K562 (cell line): ENCODE data around the gene GVQW3. TPM values are rescaled to one million over a fixed set of nuclear protein-coding genes. Genes with fewer than 3 reads are reported as not detected.

ENCODE experiments used
- DDX20 ChIP-seq: fragments of 450-650 bp; IDR thresholded peaks from 2 replicates; pipeline ENCODE4 v1.6.1; 2016; ENCODE audit warnings: missing genetic modification characterization, low read depth, mild to moderate bottlenecking, missing compliant biosample characterization, moderate library complexity
- EGR1 ChIP-seq: fragments of 450-650 bp; conservative IDR thresholded peaks from 2 replicates; pipeline ENCODE4 v1.6.1; 2017; ENCODE audit warnings: mild to moderate bottlenecking
- GABPB1 ChIP-seq: sonication (generic); formaldehyde crosslinking; IDR thresholded peaks from 2 replicates; pipeline ENCODE4 v1.8.0; 2022; ENCODE audit warnings: mild to moderate bottlenecking, missing genetic modification reagents
- HNRNPH1 ChIP-seq: fragments of 200-400 bp; formaldehyde crosslinking; optimal IDR thresholded peaks from 2 replicates; pipeline ENCODE3; 2017; ENCODE audit warnings: low read depth, mild to moderate bottlenecking, low read length, moderate library complexity
- JUND ChIP-seq, 2 experiments: IDR thresholded peaks; 2 replicates in 1 of 2; 3 replicates in 1 of 2; pipeline ENCODE4 v1.6.1; 2011; ENCODE audit warnings: borderline replicate concordance in 2 of 2, low read depth in 2 of 2, low read length in 2 of 2, improper control_type of control experiment in 1 of 2, missing biosample characterization in 1 of 2, missing genetic modification characterization in 1 of 2, missing genetic modification reagents in 1 of 2
- KDM4B ChIP-seq, 2 experiments: fragments of 450-650 bp in 1 of 2; sonication (generic) in 1 of 2; IDR thresholded peaks; 2 replicates each; pipeline ENCODE4 v1.6.1; 2016 to 2017; ENCODE audit warnings: borderline replicate concordance in 2 of 2, antibody characterized with exemption in 1 of 2, low read depth in 1 of 2, mild to moderate bottlenecking in 1 of 2
- MCM2 ChIP-seq: fragments of 450-650 bp; IDR thresholded peaks from 2 replicates; pipeline ENCODE4 v1.6.1; 2017; ENCODE audit warnings: low read depth, mild to moderate bottlenecking
- NFXL1 ChIP-seq: fragments of 450-650 bp; formaldehyde crosslinking; IDR thresholded peaks from 2 replicates; pipeline ENCODE4 v1.4.0; 2021; ENCODE audit warnings: mild to moderate bottlenecking
- RBM34 ChIP-seq: fragments of 200-400 bp; formaldehyde crosslinking; IDR thresholded peaks from 2 replicates; pipeline ENCODE4 v1.6.1; 2018; ENCODE audit warnings: low read length, borderline replicate concordance; ENCODE audit not compliant: insufficient read depth
- TAF7 ChIP-seq: fragments of 450-650 bp; IDR thresholded peaks from 2 replicates; pipeline ENCODE4 v1.6.1; 2016; ENCODE audit warnings: missing genetic modification characterization, missing compliant biosample characterization
- ZNF23 ChIP-seq: fragments of 250-450 bp; sonication (Bioruptor Pico); IDR thresholded peaks from 2 replicates; pipeline ENCODE4 v1.4.0; 2020; ENCODE audit warnings: mild to moderate bottlenecking
- ZNF830 ChIP-seq: fragments of 250-450 bp; sonication (Bioruptor Pico); IDR thresholded peaks from 2 replicates; pipeline ENCODE4 v1.5.0; 2021; ENCODE audit warnings: mild to moderate bottlenecking
- polyA plus RNA-seq, 8 experiments: library from polyadenylated mRNA; depleted of rRNA in 4 of 8; stranded (reverse) in 5 of 8; unstranded in 3 of 8; fragments of >200 nt; fragmentation: Nextera tagmentation in 2 of 8; fragmentation: Illumina TruSeq in 1 of 8; extraction: Ambion mirVana in 2 of 8; extraction: Trizol in 1 of 8; gene quantifications; 2 replicates each; pipeline versions ENCODE4 v1.2.1 to v1.2.3, GENCODE V29; 2011 to 2014; ENCODE audit warnings: inconsistent platforms in 1 of 8, missing spikeins in 1 of 8
- total RNA-seq, 7 experiments: library from RNA; depleted of rRNA in 6 of 7; stranded (reverse); fragments of >200 nt in 6 of 7; fragmentation: Illumina TruSeq in 2 of 7; extraction: Trizol in 2 of 7; gene quantifications; 2 replicates each; pipeline versions ENCODE4 v1.2.1 to v1.2.3, GENCODE V29; 2011 to 2021; ENCODE audit warnings: low replicate concordance in 1 of 7
- TF ChIP-seq, protein P1 (sequence below): fragments of 450-650 bp; formaldehyde crosslinking; IDR thresholded peaks from 2 replicates; pipeline ENCODE4 v1.4.0; 2020; ENCODE audit warnings: mild to moderate bottlenecking, mixed read lengths
- TF ChIP-seq, protein P2 (sequence below): sonication (generic); formaldehyde crosslinking; IDR thresholded peaks from 2 replicates; pipeline ENCODE4 v1.8.0; 2022; ENCODE audit warnings: missing genetic modification reagents, mild to moderate bottlenecking, borderline replicate concordance
- TF ChIP-seq, protein P3 (sequence below): sonication (generic); formaldehyde crosslinking; IDR thresholded peaks from 2 replicates; pipeline ENCODE4 v1.8.1; 2022; ENCODE audit warnings: missing genetic modification reagents
- TF ChIP-seq, protein P4 (sequence below): fragments of 250-450 bp; sonication (Bioruptor Pico); IDR thresholded peaks from 2 replicates; pipeline ENCODE4 v1.4.0; 2020; ENCODE audit warnings: mild to moderate bottlenecking
- TF ChIP-seq, protein P5 (sequence below): fragments of 250-450 bp; sonication (Bioruptor Pico); IDR thresholded peaks from 2 replicates; pipeline ENCODE4 v1.8.0; 2022; ENCODE audit warnings: inconsistent platforms, mild to moderate bottlenecking, moderate library complexity, borderline replicate concordance

Gene GVQW3
- total and polyA plus RNA-seq, 9 of the 15 experiments (the other 6 are each of a cell fraction or from before 2014, with no cell fraction given): 0.66 to 5.7 (median 2.1) TPM

DNA sequence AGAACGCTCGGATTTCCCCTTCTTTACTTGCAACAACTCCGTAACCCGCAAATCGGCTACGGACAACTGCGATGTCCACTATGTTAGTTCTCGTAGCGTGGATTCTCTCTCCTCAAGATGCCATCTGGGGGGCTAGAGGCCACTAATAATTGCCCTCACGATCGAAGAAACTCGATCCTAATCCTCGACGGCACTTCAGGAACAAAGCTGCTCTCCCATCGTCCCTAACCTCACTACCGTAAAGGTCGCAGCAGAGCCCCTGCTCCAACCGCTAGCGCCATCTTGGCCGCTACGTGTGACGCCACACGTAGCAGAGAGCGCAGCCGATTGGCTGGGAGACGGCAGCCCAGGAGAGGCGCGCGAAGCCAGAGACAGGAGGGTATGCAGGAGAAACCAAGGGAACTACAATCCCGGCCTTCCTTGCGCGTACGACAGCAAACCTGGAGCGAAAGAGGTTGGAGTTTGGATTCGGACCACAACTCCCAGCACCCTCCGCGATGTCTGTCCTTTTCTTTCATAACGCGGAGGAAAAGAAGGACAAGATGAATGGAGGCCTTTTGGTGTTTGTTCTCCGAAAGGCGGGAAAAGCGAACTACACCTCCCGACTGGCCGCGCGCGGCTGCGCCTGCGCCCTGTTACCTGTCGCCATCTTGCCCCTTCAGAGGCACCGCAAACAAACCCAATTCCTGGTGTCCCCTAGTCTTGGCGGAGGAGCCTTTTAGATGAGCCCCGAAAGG lies 63.4 kb downstream of the GVQW3 start, which contains the start of gene EMSY (continued):
- TF ChIP-seq GABPB1 (0 out of 2 replicates have a peak, but pooled peaks have one; percentile 2), DDX20 (tag) (no peak), RBM34 (no peak), ZNF830 (0 out of 2 replicates have a peak, but pooled peaks have one; percentile 49), EGR1 (no peak), MCM2 (no peak), HNRNPH1 (no peak), JUND (IDR thresholded peaks at IDR 0.05; ENCODE audit: borderline replicate concordance, low read depth, low read length) (peak; percentile 73), JUND (tag; IDR thresholded peaks at IDR 0.05; ENCODE audit: borderline replicate concordance, low read depth, low read length) (no peak; the same call in 2 of the 3 replicates), TAF7 (tag) (peak; percentile 98), NFXL1 (CRISPR knock-in tag) (no peak), KDM4B (IDR thresholded peaks at IDR 0.05; ENCODE audit: borderline replicate concordance in 2 of 2, low read depth in 1 of 2) (no peak), ZNF23 (CRISPR knock-in tag) (no peak)
- TF ChIP-seq, protein P1, sequence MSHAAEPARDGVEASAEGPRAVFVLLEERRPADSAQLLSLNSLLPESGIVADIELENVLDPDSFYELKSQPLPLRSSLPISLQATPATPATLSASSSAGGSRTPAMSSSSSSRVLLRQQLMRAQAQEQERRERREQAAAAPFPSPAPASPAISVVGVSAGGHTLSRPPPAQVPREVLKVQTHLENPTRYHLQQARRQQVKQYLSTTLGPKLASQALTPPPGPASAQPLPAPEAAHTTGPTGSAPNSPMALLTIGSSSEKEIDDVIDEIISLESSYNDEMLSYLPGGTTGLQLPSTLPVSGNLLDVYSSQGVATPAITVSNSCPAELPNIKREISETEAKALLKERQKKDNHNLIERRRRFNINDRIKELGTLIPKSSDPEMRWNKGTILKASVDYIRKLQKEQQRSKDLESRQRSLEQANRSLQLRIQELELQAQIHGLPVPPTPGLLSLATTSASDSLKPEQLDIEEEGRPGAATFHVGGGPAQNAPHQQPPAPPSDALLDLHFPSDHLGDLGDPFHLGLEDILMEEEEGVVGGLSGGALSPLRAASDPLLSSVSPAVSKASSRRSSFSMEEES: no peak
- TF ChIP-seq, protein P2, sequence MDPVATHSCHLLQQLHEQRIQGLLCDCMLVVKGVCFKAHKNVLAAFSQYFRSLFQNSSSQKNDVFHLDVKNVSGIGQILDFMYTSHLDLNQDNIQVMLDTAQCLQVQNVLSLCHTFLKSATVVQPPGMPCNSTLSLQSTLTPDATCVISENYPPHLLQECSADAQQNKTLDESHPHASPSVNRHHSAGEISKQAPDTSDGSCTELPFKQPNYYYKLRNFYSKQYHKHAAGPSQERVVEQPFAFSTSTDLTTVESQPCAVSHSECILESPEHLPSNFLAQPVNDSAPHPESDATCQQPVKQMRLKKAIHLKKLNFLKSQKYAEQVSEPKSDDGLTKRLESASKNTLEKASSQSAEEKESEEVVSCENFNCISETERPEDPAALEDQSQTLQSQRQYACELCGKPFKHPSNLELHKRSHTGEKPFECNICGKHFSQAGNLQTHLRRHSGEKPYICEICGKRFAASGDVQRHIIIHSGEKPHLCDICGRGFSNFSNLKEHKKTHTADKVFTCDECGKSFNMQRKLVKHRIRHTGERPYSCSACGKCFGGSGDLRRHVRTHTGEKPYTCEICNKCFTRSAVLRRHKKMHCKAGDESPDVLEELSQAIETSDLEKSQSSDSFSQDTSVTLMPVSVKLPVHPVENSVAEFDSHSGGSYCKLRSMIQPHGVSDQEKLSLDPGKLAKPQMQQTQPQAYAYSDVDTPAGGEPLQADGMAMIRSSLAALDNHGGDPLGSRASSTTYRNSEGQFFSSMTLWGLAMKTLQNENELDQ (CRISPR knock-in tag): 0 out of 2 replicates have a peak, but pooled peaks have one; percentile 46
- TF ChIP-seq, protein P3, sequence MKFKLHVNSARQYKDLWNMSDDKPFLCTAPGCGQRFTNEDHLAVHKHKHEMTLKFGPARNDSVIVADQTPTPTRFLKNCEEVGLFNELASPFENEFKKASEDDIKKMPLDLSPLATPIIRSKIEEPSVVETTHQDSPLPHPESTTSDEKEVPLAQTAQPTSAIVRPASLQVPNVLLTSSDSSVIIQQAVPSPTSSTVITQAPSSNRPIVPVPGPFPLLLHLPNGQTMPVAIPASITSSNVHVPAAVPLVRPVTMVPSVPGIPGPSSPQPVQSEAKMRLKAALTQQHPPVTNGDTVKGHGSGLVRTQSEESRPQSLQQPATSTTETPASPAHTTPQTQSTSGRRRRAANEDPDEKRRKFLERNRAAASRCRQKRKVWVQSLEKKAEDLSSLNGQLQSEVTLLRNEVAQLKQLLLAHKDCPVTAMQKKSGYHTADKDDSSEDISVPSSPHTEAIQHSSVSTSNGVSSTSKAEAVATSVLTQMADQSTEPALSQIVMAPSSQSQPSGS: no peak
- TF ChIP-seq, protein P4, sequence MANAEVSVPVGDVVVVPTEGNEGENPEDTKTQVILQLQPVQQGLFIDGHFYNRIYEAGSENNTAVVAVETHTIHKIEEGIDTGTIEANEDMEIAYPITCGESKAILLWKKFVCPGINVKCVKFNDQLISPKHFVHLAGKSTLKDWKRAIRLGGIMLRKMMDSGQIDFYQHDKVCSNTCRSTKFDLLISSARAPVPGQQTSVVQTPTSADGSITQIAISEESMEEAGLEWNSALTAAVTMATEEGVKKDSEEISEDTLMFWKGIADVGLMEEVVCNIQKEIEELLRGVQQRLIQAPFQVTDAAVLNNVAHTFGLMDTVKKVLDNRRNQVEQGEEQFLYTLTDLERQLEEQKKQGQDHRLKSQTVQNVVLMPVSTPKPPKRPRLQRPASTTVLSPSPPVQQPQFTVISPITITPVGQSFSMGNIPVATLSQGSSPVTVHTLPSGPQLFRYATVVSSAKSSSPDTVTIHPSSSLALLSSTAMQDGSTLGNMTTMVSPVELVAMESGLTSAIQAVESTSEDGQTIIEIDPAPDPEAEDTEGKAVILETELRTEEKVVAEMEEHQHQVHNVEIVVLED (CRISPR knock-in tag): peak; percentile 94
- TF ChIP-seq, protein P5, sequence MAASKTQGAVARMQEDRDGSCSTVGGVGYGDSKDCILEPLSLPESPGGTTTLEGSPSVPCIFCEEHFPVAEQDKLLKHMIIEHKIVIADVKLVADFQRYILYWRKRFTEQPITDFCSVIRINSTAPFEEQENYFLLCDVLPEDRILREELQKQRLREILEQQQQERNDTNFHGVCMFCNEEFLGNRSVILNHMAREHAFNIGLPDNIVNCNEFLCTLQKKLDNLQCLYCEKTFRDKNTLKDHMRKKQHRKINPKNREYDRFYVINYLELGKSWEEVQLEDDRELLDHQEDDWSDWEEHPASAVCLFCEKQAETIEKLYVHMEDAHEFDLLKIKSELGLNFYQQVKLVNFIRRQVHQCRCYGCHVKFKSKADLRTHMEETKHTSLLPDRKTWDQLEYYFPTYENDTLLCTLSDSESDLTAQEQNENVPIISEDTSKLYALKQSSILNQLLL: no peak
